Mucosa of descending colon (tissue), 3 donors: ENCODE results near the gene ZBTB46. TPM values are rescaled to one million over a fixed set of nuclear protein-coding genes. Genes with fewer than 3 reads are reported as not detected.

Experiments used
- ATAC-seq: fragments of 200-7000 bp; cut with Tn5 transposase; one replicate; pipeline ENCODE4 v1.9.1; 2020; ENCODE audit warnings: mild to moderate bottlenecking, moderate library complexity
- DNase-seq, 3 donors: peaks; one replicate each; pipeline ENCODE4 v3.0.0-alpha.2; 2020
- H3K36me3 ChIP-seq: fragments of 200-600 bp; one replicate; pipeline ENCODE4 v1.8.0; 2021; ENCODE audit warnings: low read depth, mild to moderate bottlenecking
- H3K4me1 ChIP-seq: fragments of 200-600 bp; one replicate; pipeline ENCODE4 v1.8.0; 2021; ENCODE audit warnings: low read depth, mild to moderate bottlenecking
- H3K4me3 ChIP-seq: fragments of 200-600 bp; one replicate; pipeline ENCODE4 v1.8.0; 2021; ENCODE audit warnings: mild to moderate bottlenecking
- H3K9me3 ChIP-seq: fragments of 200-600 bp; one replicate; pipeline ENCODE4 v1.8.0; 2021; ENCODE audit warnings: mild to moderate bottlenecking
- intact Hi-C, 2 donors: fragments of 100-400 bp; cut with DNase I in 1 of 2; cut with micrococcal nuclease in 1 of 2; formaldehyde crosslinking; loops; one replicate each; pipeline versions ENCODE4 v1.11.0 to v1.11.1; 2022; cut with DNase I, micrococcal nuclease
- total RNA-seq, 3 donors: library from RNA; stranded (reverse); fragmentation: NEBNext Ultra II Directional in 2 of 3; extraction: Animal tissue kit (Norgen Biotek cat#: 25700) in 2 of 3; gene quantifications; one replicate each; pipeline versions ENCODE4 v1.2.1 to v1.2.4, GENCODE V29; 2021 to 2023
- TF ChIP-seq, protein P1 (sequence below): fragments of 200-600 bp; IDR thresholded peaks from one replicate; pipeline ENCODE4 v1.8.0; 2022; ENCODE audit warnings: antibody characterized with exemption, mild to moderate bottlenecking
- donor health status: DM: no; HTN: no; CAD: no; lungs with moderate emphysema.
- donor health status: DM: no; HTN: no; CAD: no.
- donor health status: DM: no; HTN: yes; CAD: no.

ZBTB46 gene
- total RNA-seq, 3 donors from 2014 or later = 3.1 to 5.7 (median 3.3) TPM

DNA sequence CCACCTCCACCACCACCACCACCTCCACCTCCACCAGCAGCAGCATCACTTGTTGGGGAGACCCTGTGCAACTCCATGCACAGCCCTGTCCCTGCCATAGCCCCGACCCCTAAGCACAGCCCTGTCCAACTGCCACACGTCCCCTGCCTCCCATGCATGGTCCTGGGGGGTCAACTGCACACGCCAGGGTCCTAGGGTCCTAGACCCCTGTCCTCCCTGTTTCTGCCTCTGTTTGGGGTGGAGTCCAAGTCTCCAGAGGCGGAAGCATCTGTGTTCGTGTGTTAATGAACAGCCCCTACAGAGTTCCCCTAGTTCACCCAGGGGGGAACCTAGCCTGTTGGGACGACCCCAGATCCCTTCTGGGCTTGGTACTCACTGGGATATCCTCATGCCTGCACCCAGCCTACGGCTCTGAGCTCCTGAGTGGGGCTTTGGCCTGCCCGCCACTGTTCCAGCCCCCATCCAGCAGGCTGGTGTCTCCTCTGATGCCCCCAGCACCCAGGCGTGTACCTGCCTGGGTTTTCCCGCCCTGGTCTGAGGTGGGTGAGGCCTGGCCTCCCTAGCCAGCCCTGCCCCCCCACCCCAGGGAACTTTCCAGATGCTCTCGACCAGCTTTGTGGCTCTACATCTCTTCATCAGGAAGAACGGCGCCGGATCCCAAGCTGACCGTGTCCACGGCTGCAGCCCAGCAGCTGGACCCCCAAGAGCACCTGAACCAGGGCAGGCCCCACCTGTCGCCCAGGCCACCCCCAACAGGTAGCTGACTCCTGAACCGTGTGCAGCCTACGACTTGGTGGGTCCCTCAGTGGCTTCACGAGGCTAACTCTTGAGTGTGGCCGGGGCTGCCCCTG lies 137.1 kb downstream of the ZBTB46 start:
- no peak overlapping the region for H3K4me3 ChIP-seq
- no peak for ATAC-seq
- H3K4me1 ChIP-seq = peaks cover 63% of the 10 kb centered on the region
- H3K9me3 ChIP-seq = no peaks in the 10 kb centered on the region
- no peaks in the 10 kb centered on the region for H3K36me3 ChIP-seq
- TF ChIP-seq, protein P1, sequence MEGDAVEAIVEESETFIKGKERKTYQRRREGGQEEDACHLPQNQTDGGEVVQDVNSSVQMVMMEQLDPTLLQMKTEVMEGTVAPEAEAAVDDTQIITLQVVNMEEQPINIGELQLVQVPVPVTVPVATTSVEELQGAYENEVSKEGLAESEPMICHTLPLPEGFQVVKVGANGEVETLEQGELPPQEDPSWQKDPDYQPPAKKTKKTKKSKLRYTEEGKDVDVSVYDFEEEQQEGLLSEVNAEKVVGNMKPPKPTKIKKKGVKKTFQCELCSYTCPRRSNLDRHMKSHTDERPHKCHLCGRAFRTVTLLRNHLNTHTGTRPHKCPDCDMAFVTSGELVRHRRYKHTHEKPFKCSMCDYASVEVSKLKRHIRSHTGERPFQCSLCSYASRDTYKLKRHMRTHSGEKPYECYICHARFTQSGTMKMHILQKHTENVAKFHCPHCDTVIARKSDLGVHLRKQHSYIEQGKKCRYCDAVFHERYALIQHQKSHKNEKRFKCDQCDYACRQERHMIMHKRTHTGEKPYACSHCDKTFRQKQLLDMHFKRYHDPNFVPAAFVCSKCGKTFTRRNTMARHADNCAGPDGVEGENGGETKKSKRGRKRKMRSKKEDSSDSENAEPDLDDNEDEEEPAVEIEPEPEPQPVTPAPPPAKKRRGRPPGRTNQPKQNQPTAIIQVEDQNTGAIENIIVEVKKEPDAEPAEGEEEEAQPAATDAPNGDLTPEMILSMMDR = no peak
- intact Hi-C loops = no loop called here
- DNase-seq = peak in 1 of 3 donors; percentile 40

Other genes starting within 250 kb of the ZBTB46 start
- 10 to 100 TPM; 10.3 to 12.8 (median 11.4) TPM for gene GMEB2, start 204.2 kb downstream of the ZBTB46 start, total RNA-seq
- gene STMN3, start 177.8 kb downstream of the ZBTB46 start, total RNA-seq = 10 to 100 TPM in 1 of 3 donors, 1 to 10 TPM in 2; 2.7 to 19.7 (median 6.7) TPM
- gene RTEL1, start 173.0 kb downstream of the ZBTB46 start, total RNA-seq = 10 to 100 TPM; 23.5 to 42.8 (median 34.2) TPM
- 10 to 100 TPM in 1 of 3 donors, not detected in 2; 19.7 TPM for gene TNFRSF6B, start 134.6 kb downstream of the ZBTB46 start, total RNA-seq
- gene ARFRP1, start 123.3 kb downstream of the ZBTB46 start, total RNA-seq = 10 to 100 TPM; 64.5 to 69.7 (median 68.6) TPM
- gene ZGPAT, start 123.2 kb downstream of the ZBTB46 start, total RNA-seq = 10 to 100 TPM; 24.3 to 34.0 (median 31.7) TPM
- gene LIME1, start 94.6 kb downstream of the ZBTB46 start, total RNA-seq = 10 to 100 TPM; 10.4 to 11.2 (median 10.8) TPM
- gene SLC2A4RG, start 91.5 kb downstream of the ZBTB46 start, total RNA-seq = 10 to 100 TPM; 44.9 to 65.0 (median 50.6) TPM
- not detected for gene ABHD16B, start 30.2 kb upstream of the ZBTB46 start, total RNA-seq
- gene TPD52L2, start 34.0 kb upstream of the ZBTB46 start, total RNA-seq = 10 to 100 TPM; 48.7 to 71.7 (median 55.7) TPM
- gene DNAJC5, start 63.9 kb upstream of the ZBTB46 start, total RNA-seq = 10 to 100 TPM; 57.5 to 65.9 (median 65.4) TPM
- 10 to 100 TPM; 37.4 to 57.8 (median 43.6) TPM for gene UCKL1, start 125.2 kb upstream of the ZBTB46 start, total RNA-seq
- gene ZNF512B, start 138.7 kb upstream of the ZBTB46 start, total RNA-seq = 10 to 100 TPM in 1 of 3 donors, 1 to 10 TPM in 2; 1.8 to 14.7 (median 3.9) TPM
- 1 to 10 TPM; 3.8 to 7.9 (median 5.6) TPM for gene SAMD10, start 148.4 kb upstream of the ZBTB46 start, total RNA-seq
- 10 to 100 TPM; 51.2 to 64.4 (median 59.1) TPM for gene PRPF6, start 149.9 kb upstream of the ZBTB46 start, total RNA-seq
- 1 to 10 TPM; 1.0 to 1.8 (median 1.7) TPM for gene C20orf204, start 204.9 kb upstream of the ZBTB46 start, total RNA-seq
- gene SOX18, start 218.4 kb upstream of the ZBTB46 start, total RNA-seq = 10 to 100 TPM in 2 of 3 donors, 1 to 10 TPM in 1; 4.7 to 20.0 (median 12.6) TPM
- gene TCEA2, start 231.9 kb upstream of the ZBTB46 start, total RNA-seq = 10 to 100 TPM in 1 of 3 donors, 1 to 10 TPM in 2; 4.1 to 46.1 (median 9.5) TPM
- 1 to 10 TPM; 4.7 to 6.9 (median 6.5) TPM for gene RGS19, start 248.3 kb upstream of the ZBTB46 start, total RNA-seq
- gene OPRL1, start 248.8 kb upstream of the ZBTB46 start, total RNA-seq = under 1 TPM; 0.26 to 0.76 (median 0.39) TPM